HUES64 (cell line): ENCODE results near the gene KIF19.
A peak's percentile ranks its signal among the peaks of the same experiment; 100 is the strongest.
"Not testable (repeated sequence)": the region's sequence is repeated elsewhere in the genome, so short reads cannot be mapped to it uniquely, and the experiment has no call there.

Experiments
- H3K27ac ChIP-seq: 2 replicates; pipeline ENCODE4 v1.7.0; 2013; ENCODE audit warnings: low read depth, low read length, inconsistent platforms
- H3K27me3 ChIP-seq: 2 replicates; pipeline ENCODE4 v1.6.1; 2013; ENCODE audit warnings: mild to moderate bottlenecking, low read length; ENCODE audit not compliant: insufficient read depth
- H3K36me3 ChIP-seq: 2 replicates; pipeline ENCODE4 v1.6.1; 2013; ENCODE audit warnings: mild to moderate bottlenecking, low read length; ENCODE audit not compliant: insufficient read depth
- H3K4me1 ChIP-seq: 2 replicates; pipeline ENCODE4 v1.6.1; 2013; ENCODE audit warnings: mild to moderate bottlenecking, low read length, moderate library complexity; ENCODE audit not compliant: insufficient read depth
- H3K4me3 ChIP-seq: 2 replicates; pipeline ENCODE4 v1.5.1; 2013; ENCODE audit warnings: mild to moderate bottlenecking, low read length, moderate library complexity
- H3K9ac ChIP-seq: 2 replicates; pipeline ENCODE4 v1.6.1; 2013; ENCODE audit warnings: mild to moderate bottlenecking, low read depth, low read length
- H3K9me3 ChIP-seq: 2 replicates; pipeline ENCODE4 v1.6.1; 2013; ENCODE audit warnings: low read depth, low read length; ENCODE audit not compliant: insufficient read depth
- WGBS: fragments of 150-250, 120-280 bp; methylation state at CpG from one replicate; pipeline ENCODE4 v1.1.7; 2013; ENCODE audit warnings: missing lambda C conversion rate; 5-methylcytosine and 5-hydroxymethylcytosine counted together

KIF19 gene

DNA sequence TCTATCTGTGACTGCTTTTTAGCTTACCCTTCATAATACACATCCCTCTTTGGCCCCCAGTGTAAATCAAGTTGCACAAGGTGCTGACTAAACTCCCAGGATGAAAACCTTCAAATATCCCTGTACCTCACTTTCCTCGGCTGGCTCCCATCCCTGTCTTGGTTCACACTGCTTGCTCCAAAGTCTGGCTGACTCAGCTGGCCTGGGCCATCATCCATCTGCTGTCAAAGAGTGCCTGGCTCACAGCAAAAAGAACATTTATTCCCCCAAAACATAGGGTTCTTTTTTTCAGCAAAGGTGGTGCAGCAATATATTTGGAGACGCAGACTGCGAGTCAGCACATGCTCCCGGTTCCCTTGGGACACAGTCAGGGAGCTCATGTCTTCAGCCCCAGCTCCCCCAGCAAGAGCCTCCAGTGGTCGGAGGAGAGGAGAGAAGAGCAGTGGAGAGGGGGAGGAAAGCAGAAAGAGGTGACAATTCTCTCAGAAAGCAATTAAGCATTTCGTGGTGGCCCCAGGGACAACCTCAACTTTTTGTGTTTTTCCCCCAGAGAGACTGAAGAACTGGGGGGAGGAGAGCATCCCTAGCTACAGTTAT lies 67.4 kb downstream of the KIF19 start:
- H3K9ac ChIP-seq, result no peak overlapping the region
- no peak overlapping the region for H3K4me3 ChIP-seq
- H3K9me3 ChIP-seq, result no peaks in the 10 kb centered on the region
- H3K4me1 ChIP-seq, result peaks cover 9% of the 10 kb centered on the region; the same call in 1 of the 2 replicates
- H3K27me3 ChIP-seq, result no peaks in the 10 kb centered on the region
- no peak overlapping the region for H3K27ac ChIP-seq
- WGBS, result 92% methylated on average over 6 of the region's 6 CpGs
- H3K36me3 ChIP-seq, result no peaks in the 10 kb centered on the region

DNA sequence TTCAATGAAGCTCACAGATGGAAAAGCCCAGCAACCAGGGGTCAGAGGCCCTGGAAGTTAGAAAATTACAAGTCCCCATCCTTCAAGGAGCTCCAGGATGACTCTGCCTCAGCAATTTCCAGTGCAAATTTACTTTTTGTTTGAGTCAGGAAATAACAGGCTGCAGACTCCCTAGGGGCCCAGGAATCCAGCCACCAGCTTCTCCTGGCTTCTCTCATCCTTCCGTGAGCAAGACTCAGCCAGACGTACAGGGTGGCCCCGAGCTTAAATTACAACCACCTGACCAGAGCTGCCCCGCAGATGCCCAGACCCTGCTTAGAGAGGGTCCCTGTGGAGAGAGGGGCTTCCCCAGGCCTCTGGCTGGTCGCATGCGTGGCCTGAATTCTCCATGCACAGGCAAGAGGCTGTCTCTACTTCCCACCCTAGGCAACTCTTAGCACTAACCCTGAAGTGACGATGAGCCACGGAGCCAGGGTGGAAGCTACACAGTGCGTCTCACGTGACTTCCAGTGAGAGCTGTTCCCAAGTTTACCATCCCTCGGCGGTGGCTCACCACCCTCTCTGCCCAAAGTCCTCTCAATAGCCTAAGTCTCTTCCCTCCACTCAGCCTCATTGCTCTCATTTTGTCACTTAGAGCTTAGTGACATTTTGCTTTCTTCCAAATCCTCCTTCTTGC lies 68.4 kb downstream of the KIF19 start:
- Histone ChIP-seq H3K36me3 (no peaks in the 10 kb centered on the region), H3K4me1 (0 out of 2 replicates have a peak, but pooled peaks cover 3% of the 10 kb centered on the region), H3K9me3 (no peaks in the 10 kb centered on the region), H3K27ac (no peak overlapping the region), H3K27me3 (no peaks in the 10 kb centered on the region), H3K9ac (no peak overlapping the region), H3K4me3 (no peak overlapping the region)
- WGBS, result 85% methylated on average over 12 of the region's 12 CpGs

DNA sequence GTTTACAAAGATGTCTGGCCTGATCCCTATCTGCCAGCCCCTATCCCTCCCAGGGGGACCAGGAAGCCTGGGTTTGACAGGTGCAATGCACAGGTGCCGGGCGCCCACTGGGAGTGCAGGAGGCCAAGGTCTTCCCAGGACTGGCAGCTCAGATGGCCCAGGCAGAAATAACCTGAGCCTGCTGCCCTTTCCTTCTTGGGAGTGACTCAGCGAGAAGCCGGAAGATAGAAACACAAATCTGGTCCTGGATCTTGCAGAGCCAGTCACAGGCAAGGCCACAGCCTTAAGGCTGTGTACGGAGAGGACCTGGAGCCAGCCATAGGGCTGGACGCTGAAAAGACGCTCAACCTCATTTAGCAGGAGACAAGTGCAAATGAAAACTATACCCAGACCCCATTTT lies 69.0 kb downstream of the KIF19 start:
- Histone ChIP-seq H3K9me3 (no peaks in the 10 kb centered on the region), H3K4me1 (no peaks in the 10 kb centered on the region), H3K4me3 (no peak overlapping the region), H3K27me3 (no peaks in the 10 kb centered on the region), H3K9ac (no peak overlapping the region), H3K36me3 (no peaks in the 10 kb centered on the region), H3K27ac (no peak overlapping the region)
- WGBS, result 92% methylated on average over 7 of the region's 7 CpGs

DNA sequence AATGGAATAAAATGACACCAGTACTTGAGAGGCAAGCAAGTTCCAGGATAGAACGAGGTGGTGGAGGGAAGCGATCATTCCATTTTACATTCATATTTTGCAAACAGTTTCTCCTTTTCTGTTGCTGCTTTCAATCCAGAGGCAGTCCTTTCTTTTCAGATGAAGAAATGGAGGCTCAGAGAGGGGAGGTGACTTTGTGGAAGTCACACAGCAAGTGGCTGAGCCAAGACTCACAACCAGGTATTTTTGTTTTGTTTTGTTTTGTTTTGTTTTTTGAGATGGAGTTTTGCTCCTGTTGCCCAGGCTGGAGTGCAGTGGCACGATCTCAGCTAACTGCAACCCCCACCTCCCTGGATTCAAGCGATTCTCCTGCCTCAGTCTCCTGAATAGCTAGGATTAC lies 70.5 kb downstream of the KIF19 start:
- Histone ChIP-seq H3K36me3 (no peaks in the 10 kb centered on the region), H3K9ac (no peak overlapping the region), H3K4me3 (no peak overlapping the region), H3K4me1 (no peaks in the 10 kb centered on the region), H3K27ac (no peak overlapping the region), H3K27me3 (no peaks in the 10 kb centered on the region), H3K9me3 (no peaks in the 10 kb centered on the region)
- WGBS, result 94% methylated on average over 4 of the region's 4 CpGs

DNA sequence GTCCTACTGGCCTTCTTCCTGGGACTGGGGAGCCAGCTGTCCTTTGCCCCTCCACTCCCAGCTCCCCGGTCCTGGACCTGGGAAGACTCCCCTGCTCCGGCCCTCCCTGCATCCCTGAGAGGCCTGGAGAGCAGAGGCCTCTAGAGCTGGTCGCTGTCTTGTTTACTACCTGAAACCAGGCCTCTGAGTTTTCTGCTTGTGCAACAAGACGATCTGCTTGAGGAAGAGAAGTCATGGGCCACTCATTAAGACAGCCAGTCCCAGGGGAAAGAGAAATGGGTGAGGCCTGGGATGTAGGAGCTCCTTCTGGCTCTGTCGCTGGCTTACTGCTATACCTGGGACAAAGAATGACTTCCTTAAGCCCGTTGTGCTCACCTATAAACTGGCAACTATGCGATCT lies 76.0 kb downstream of the KIF19 start:
- Histone ChIP-seq H3K36me3 (no peaks in the 10 kb centered on the region), H3K27me3 (no peaks in the 10 kb centered on the region), H3K9ac (no peak overlapping the region), H3K9me3 (no peaks in the 10 kb centered on the region), H3K27ac (no peak overlapping the region), H3K4me1 (peaks cover 17% of the 10 kb centered on the region), H3K4me3 (no peak overlapping the region)
- 92% methylated on average over 7 of the region's 7 CpGs for WGBS

DNA sequence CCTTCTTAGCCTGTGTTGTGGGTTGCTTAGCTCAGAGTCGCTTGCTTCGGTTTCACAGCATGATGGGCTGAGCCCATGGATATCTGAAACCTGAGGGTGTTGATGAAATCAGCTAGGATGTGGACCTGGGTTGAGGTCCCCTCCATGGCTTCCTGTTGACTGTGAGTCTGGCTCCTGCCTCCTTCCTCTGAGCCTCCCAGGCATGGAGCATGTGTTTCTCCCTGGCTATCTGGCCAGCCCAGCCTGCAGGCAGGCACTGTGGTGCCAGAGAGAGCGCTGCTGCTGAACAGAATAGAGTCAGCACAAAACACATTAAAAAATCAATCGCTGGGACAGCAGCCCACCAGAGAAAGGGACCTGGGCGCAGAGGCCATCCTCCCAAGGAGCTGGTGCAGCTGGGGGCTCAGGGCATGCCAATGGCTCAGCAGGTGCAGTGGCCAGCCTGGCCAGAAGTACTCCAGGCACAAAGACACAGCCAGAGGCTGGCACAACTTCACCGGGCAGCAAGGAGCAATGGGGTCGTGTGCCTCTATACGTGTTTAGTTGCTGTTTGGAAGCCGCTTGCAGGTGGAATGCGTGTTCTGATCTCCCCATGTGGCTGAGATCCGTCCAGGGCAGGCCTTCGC lies 77.6 kb downstream of the KIF19 start:
- no peaks in the 10 kb centered on the region for H3K36me3 ChIP-seq
- no peaks in the 10 kb centered on the region for H3K27me3 ChIP-seq
- 0 out of 2 replicates have a peak overlapping the region, but pooled peaks have one; percentile 23 for H3K4me3 ChIP-seq
- H3K9me3 ChIP-seq, result no peaks in the 10 kb centered on the region
- no peak overlapping the region for H3K27ac ChIP-seq
- peaks cover 17% of the 10 kb centered on the region for H3K4me1 ChIP-seq
- no peak overlapping the region for H3K9ac ChIP-seq
- 71% methylated on average over 12 of the region's 12 CpGs for WGBS

DNA sequence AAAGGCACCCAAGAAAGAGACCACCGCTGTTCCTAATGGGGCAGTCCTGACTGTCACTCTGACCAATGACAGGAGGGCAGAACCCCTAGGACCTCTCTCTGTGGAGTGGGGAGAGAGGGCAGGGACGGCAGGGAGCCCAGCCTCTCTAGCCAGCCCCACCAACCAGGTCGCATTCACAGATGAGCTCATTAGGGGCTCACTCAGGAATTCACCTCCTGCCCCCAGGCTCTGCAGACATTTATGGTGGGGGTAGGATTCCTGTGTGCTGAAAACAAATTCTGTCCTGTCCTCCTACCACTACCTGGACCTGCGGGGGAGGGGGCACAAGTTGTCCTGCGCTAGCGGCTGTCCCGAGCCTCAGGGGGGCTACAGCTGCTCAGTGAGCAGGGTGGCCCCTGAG lies 78.2 kb downstream of the KIF19 start:
- Histone ChIP-seq H3K27me3 (no peaks in the 10 kb centered on the region), H3K4me3 (peak overlapping the region; percentile 23), H3K27ac (peak overlapping the region; percentile 29; the same call in 1 of the 2 replicates), H3K9me3 (no peaks in the 10 kb centered on the region), H3K4me1 (peaks cover 17% of the 10 kb centered on the region), H3K9ac (peak overlapping the region; percentile 42; the same call in 1 of the 2 replicates), H3K36me3 (no peaks in the 10 kb centered on the region)
- 23% methylated on average over 6 of the region's 7 CpGs for WGBS

DNA sequence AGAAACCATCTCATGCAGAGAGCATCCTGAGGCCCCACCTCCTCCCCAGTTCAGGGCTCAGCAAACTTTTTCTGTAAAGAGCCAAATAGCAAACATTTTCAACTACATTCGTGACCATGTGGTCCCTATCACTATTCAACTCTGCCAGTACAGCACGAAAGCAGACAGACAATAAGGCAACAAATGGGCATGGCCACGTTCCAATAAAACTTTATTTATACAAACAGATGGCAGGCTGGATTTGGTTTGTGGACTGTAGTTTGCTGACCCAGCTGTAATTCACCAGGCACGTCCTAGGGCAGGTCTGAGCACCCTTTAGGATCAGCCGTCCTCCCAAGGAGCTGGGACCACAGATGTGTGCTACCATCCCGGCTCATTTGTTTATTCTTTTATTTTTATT lies 78.8 kb downstream of the KIF19 start:
- peak overlapping the region; percentile 23 for H3K4me3 ChIP-seq
- no peak overlapping the region for H3K9ac ChIP-seq
- H3K36me3 ChIP-seq, result no peaks in the 10 kb centered on the region
- H3K27me3 ChIP-seq, result no peaks in the 10 kb centered on the region
- no peaks in the 10 kb centered on the region for H3K9me3 ChIP-seq
- H3K4me1 ChIP-seq, result peaks cover 17% of the 10 kb centered on the region
- H3K27ac ChIP-seq, result no peak overlapping the region
- 71% methylated on average over 5 of the region's 6 CpGs for WGBS

DNA sequence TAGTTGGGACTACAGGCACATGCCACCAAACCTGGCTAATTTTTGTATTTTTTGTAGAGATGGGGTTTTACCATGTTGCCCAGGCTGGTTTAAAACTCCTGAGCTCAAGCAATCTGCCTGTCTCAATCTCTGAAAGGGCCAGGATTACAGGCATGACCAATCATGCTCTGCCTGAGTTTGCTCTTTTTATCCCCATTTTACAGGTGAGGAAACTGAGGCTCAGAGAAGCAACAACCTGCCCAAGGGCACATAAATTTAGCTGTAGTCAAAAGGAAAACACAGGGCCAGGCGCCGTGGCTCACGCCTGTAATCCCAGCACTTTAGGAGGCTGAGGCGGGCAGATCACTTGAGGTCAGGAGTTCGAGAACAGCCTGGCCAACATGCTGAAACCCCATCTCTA lies 79.3 kb downstream of the KIF19 start:
- not testable (repeated sequence) for H3K27me3 ChIP-seq

More for the DNA sequence above, 79.3 kb downstream of the KIF19 start:
- H3K9me3 ChIP-seq, H3K4me3 ChIP-seq, H3K9ac ChIP-seq, H3K36me3 ChIP-seq, H3K27ac ChIP-seq: not testable (repeated sequence)
- H3K4me1 ChIP-seq, result peaks cover 17% of the 10 kb centered on the region
- WGBS, result 96% methylated on average over 5 of the region's 5 CpGs
